ENCODE measurements around the gene SUSD3.

SUSD3 gene

DNA sequence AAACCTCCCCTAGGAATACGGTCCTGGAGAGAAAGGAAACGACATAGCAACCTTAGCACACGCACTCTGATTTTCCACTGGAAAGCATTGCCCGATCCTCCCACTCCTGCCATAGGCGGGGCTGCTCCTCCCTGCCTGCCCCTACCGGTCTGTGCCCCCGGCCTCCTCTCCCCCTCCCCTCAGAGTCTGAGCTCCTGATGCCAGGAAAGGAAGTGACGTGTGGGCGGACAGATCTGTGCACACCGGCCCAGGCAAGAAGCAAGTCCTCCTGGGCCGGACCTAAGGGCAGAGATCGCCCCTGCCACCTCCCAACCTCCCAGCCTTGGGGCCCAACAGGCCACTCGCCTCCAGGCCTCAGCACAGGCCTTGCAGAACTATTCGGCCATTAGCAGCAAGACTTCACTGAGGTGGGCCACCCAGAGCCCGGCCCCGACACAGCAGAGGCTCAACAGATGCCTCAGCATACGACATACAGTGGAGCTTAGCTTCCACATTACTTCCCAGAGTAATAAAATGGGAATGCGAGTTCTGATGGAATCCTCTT lies 68.4 kb downstream of the SUSD3 start:
- TF ChIP-seq EGR1 (IDR thresholded peaks at IDR 0.05) (peak; percentile 48; the same call in 1 of the 2 replicates), NFIC (IDR thresholded peaks at IDR 0.05) (no peak), CEBPB (IDR thresholded peaks at IDR 0.05) (no peak)

GRCh38 chr9:93127395-93127911 lies 69.0 kb downstream of the SUSD3 start:
- TF ChIP-seq NFIC (IDR thresholded peaks at IDR 0.05) (no peak), USF1 (IDR thresholded peaks at IDR 0.05) (no peak), REST (IDR thresholded peaks at IDR 0.05; ENCODE audit: low read depth) (no peak)

DNA sequence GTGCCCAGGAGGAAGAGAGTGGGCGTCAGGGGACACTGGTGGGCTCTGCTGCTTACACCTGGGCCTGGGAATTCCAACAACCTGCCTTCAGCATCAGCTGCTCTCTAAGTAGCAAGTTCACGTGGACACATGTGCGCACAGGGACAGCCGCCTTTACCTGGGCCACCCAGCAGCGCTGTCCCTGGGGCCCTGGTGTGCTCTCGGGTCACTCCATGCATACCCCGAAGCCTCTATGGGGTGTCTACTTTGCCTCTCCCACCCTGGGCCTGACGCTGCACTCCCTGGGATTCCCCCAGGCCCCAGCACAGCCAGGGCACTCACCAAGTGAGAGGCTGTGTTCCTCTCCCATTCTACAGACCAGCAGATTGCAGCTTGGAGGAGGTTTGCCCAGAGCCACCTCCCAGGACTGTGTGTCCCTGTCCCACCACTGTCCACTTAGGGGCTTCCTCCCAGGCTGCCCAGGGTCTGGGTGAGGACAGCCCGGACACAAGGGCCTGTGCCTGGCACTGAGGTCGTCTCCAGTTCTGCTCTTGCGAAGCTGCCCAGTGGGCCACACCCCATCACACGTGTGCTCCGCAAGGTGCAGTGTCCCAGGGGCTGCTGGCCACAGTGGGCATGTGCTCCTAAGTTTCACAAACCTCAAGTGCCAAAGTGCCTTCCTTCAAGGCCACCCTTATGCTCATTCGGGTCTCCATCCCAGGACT lies 69.7 kb downstream of the SUSD3 start:
- no peak for TF ChIP-seq EP300 (IDR thresholded peaks at IDR 0.05; ENCODE audit: borderline replicate concordance)
- no peak for TF ChIP-seq RAD21 (IDR thresholded peaks at IDR 0.05; ENCODE audit: low read depth)
- no peak for TF ChIP-seq TAF1 (IDR thresholded peaks at IDR 0.05; ENCODE audit: low read depth)
- no peak for TF ChIP-seq TEAD4 (IDR thresholded peaks at IDR 0.05)
- no peak for TF ChIP-seq CEBPB (IDR thresholded peaks at IDR 0.05)
- TF ChIP-seq CREB1 (IDR thresholded peaks at IDR 0.05; ENCODE audit: low read depth) = no peak
- TF ChIP-seq YY1 (IDR thresholded peaks at IDR 0.05; ENCODE audit: low read depth) = no peak
- no peak for TF ChIP-seq FOXM1 (IDR thresholded peaks at IDR 0.05; ENCODE audit: borderline replicate concordance, low read depth)
- TF ChIP-seq USF1 (IDR thresholded peaks at IDR 0.05) = no peak
- TF ChIP-seq EGR1 (IDR thresholded peaks at IDR 0.05) = no peak
- no peak for TF ChIP-seq REST (IDR thresholded peaks at IDR 0.05; ENCODE audit: low read depth)
- no peak for TF ChIP-seq TCF12 (IDR thresholded peaks at IDR 0.05; ENCODE audit: low read depth)
- TF ChIP-seq NFIC (IDR thresholded peaks at IDR 0.05) = no peak
- TF ChIP-seq, protein P1, sequence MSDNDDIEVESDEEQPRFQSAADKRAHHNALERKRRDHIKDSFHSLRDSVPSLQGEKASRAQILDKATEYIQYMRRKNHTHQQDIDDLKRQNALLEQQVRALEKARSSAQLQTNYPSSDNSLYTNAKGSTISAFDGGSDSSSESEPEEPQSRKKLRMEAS (IDR thresholded peaks at IDR 0.05) = no peak

DNA sequence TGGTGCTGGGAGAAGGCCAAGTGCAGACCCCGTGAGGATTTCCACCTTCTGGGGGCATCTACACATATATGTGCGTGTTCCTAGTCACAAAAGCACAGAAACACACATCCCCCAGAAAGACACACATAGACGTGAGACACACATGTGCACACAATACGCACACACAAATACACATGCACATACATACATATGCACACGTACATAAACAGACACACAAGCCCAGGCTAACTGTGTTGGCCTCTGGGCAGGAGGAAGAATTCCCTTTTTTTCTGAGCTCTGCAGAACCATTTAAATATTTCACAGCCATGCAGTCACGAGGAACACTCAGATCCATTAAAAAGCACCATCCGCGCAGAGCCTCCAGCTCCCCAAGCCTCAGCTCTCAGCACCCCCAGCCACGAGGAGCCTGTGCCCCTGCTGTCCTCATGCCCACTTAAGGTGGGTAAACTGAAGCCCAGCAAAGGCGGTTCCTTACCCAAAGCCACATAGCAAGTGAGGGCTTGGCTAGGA lies 70.3 kb downstream of the SUSD3 start:
- TF ChIP-seq CEBPB (IDR thresholded peaks at IDR 0.05) (no peak), TAF1 (IDR thresholded peaks at IDR 0.05; ENCODE audit: low read depth) (no peak), TEAD4 (IDR thresholded peaks at IDR 0.05) (no peak), REST (IDR thresholded peaks at IDR 0.05; ENCODE audit: low read depth) (no peak), RAD21 (IDR thresholded peaks at IDR 0.05; ENCODE audit: low read depth) (no peak), EGR1 (IDR thresholded peaks at IDR 0.05) (no peak)

DNA sequence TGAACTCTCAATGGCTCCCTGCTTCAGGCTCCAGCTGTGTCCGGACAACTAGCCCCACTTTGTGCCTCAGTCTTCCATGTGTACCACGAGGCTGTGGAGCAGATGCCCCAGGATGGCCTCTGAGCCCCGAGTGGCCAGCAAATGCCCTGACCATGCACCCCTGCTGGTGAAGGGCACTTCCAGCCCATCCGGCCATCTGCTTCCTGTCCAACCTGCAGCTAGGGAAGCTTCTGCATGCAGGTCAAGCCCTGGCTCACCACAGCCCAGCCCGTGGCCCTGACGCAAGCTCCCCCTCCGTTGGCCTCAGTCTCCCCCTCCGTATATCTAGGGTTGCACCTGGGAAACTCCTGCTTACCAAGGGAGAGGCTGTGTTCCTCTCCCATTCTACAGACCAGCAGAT lies 70.8 kb downstream of the SUSD3 start:
- no peak for TF ChIP-seq CEBPB (IDR thresholded peaks at IDR 0.05)
